HT-29 (cell line): ENCODE results near the gene BTK. TPM values are rescaled to one million over a fixed set of nuclear protein-coding genes. Genes with fewer than 3 reads are reported as not detected.

ENCODE experiments used
- DNase-seq: peaks from one replicate; pipeline ENCODE4 v3.0.0-alpha.2; 2015; ENCODE audit warnings: low spot score
- total RNA-seq: library from RNA; depleted of rRNA; stranded (reverse); fragments of >200 nt; shearing (Covaris generic); gene quantifications from 2 replicates; pipeline ENCODE4 v1.2.3, GENCODE V29; 2014; rRNA removed

Gene BTK
- total RNA-seq: not detected in 2 replicates

- no peak for DNase-seq
These were observed at the start of gene BTK for GRCh38 chrX:101385795-101386541. TSS of gene BTK (minus strand) at chrX:101386191. CDS start at chrX:101375284, 10,907 bp downstream.

GRCh38 chrX:101430457-101431078, 44.6 kb upstream of the BTK start:
- DNase-seq: no peak

- DNase-seq: no peak
These were observed 43.9 kb upstream of the BTK start for GRCh38 chrX:101429934-101430333.

GRCh38 chrX:101427954-101428353, 42.0 kb upstream of the BTK start:
- no peak for DNase-seq

GRCh38 chrX:101419489-101419888, 33.5 kb upstream of the BTK start:
- no peak for DNase-seq

- DNase-seq: peak; percentile 38
These were observed 32.2 kb upstream of the BTK start for GRCh38 chrX:101417981-101418841.

- DNase-seq: no peak
These were observed 31.2 kb upstream of the BTK start for GRCh38 chrX:101417190-101417589.

GRCh38 chrX:101416691-101417090, 30.7 kb upstream of the BTK start:
- no peak for DNase-seq

- DNase-seq: peak; percentile 87
These were observed 29.5 kb upstream of the BTK start for GRCh38 chrX:101415180-101416145.

- no peak for DNase-seq
These were observed 26.0 kb upstream of the BTK start for GRCh38 chrX:101411984-101412383.

- DNase-seq: no peak
These were observed 24.5 kb upstream of the BTK start for GRCh38 chrX:101410461-101410860.

GRCh38 chrX:101409043-101409442, 23.1 kb upstream of the BTK start:
- no peak for DNase-seq

GRCh38 chrX:101408532-101408841, 22.5 kb upstream of the BTK start:
- DNase-seq: no peak

GRCh38 chrX:101407748-101408531, 21.9 kb upstream of the BTK start, which contains the start of the genes GLA and HNRNPH2:
TSS of gene GLA (minus strand) at chrX:101407925. CDS start at chrX:101407903, 22 bp downstream.
TSS of gene HNRNPH2 (plus strand) at chrX:101408222. CDS start at chrX:101411989, 3,767 bp downstream.
- peak; percentile 96 for DNase-seq

GRCh38 chrX:101407167-101407747, 21.3 kb upstream of the BTK start:
- peak; percentile 28 for DNase-seq

GRCh38 chrX:101399825-101400224, 13.8 kb upstream of the BTK start:
- DNase-seq: no peak

- no peak for DNase-seq
These were observed 12.7 kb upstream of the BTK start for GRCh38 chrX:101398694-101399093.

GRCh38 chrX:101397779-101398178, 11.8 kb upstream of the BTK start:
- DNase-seq: no peak

- no peak for DNase-seq
These were observed 9.8 kb upstream of the BTK start for GRCh38 chrX:101395789-101396188.

- DNase-seq: no peak
These were observed 8.4 kb upstream of the BTK start for GRCh38 chrX:101394372-101394771.
